Pancreas (tissue), 10 donors: ENCODE data around the gene TCN2. TPM values are rescaled to one million over a fixed set of nuclear protein-coding genes. Genes with fewer than 3 reads are reported as not detected.

Experiments
- ATAC-seq, 4 donors: fragments of 200-7000 bp; cut with Tn5 transposase; one replicate each; pipeline versions ENCODE4 v1.8.0 to v1.9.1; 2020; ENCODE audit warnings: mild to moderate bottlenecking in 4 of 4, moderate library complexity in 4 of 4
- DNase-seq, 6 donors: peaks; one replicate each; pipeline ENCODE4 v3.0.0-alpha.2; 2020
- FAIRE-seq: peaks from 2 replicates; lab custom pipeline; 2012; peaks lifted over from hg19 to GRCh38; lab: Jason Lieb, UNC
- H3K27ac ChIP-seq, 4 donors: fragments of 200-600 bp; sonication (generic); 1 replicate in 3 of 4; 2 replicates in 1 of 4; pipeline versions ENCODE4 v1.5.0 to v1.8.0; 2020
- H3K27me3 ChIP-seq, 4 donors: fragments of 200-600 bp; one replicate each; pipeline ENCODE4 v1.8.0; 2021
- H3K36me3 ChIP-seq, 3 donors: fragments of 200-600 bp; sonication (generic) in 1 of 3; one replicate each; pipeline versions ENCODE4 v1.5.0 to v1.8.0; 2020 to 2021
- H3K4me1 ChIP-seq, 3 donors: fragments of 200-600 bp; one replicate each; pipeline ENCODE4 v1.8.0; 2021
- H3K4me3 ChIP-seq, 4 donors: fragments of 200-600 bp; sonication (generic) in 2 of 4; one replicate each; pipeline versions ENCODE4 v1.5.0 to v1.8.0; 2020 to 2021
- H3K9me3 ChIP-seq, 4 donors: fragments of 200-600 bp; one replicate each; pipeline ENCODE4 v1.8.0; 2021
- WGBS, 2 donors: extraction: QIAGEN DNeasy Blood & Tissue Kit; methylation state at CpG; one replicate each; pipeline ENCODE4 v1.1.7; 2013; 5-methylcytosine and 5-hydroxymethylcytosine counted together
- intact Hi-C, 3 donors: fragments of 100-400 bp; cut with DNase I; formaldehyde crosslinking; loops; one replicate each; pipeline versions ENCODE4 v1.11.1 to v1.14.2; 2022
- polyA plus RNA-seq, 2 donors: library from polyadenylated mRNA; stranded (reverse); fragments of 200-250 nt; gene quantifications; one replicate each; pipeline ENCODE4 v1.2.3, GENCODE V29; 2013
- total RNA-seq, 6 donors: library from RNA; stranded (reverse); fragmentation: NEBNext Ultra II Directional in 4 of 6; extraction: Animal tissue kit (Norgen Biotek cat#: 25700) in 4 of 6; gene quantifications; one replicate each; pipeline versions ENCODE4 v1.2.1 to v1.2.4, GENCODE V29; 2021 to 2023
- TF ChIP-seq, protein P1 (sequence below), 4 donors: fragments of 200-600 bp; sonication (generic) in 3 of 4; IDR thresholded peaks; one replicate each; pipeline versions ENCODE4 v1.5.0 to v1.8.0; 2021; ENCODE audit warnings: antibody characterized with exemption in 4 of 4
- donor health status: healthy with polysubstance abuse.
- donor health status: DM: no; HTN: no; CAD: no; lungs with moderate emphysema.
- donor health status: DM: no; HTN: no; CAD: no.
- donor health status: control.
- donor health status: control.
- donor health status: Bipolar disorder and iron deficiency.
- donor health status: DM: yes; HTN: yes; CAD: no.
- donor health status: DM: no; HTN: no; CAD: no.
- donor health status: DM: no; HTN: no; CAD: no.
- donor health status: DM: yes; HTN: yes; CAD: no.

Gene TCN2
- total and polyA plus RNA-seq, 8 donors, result 3.6 to 10.0 (median 5.9) TPM

DNA sequence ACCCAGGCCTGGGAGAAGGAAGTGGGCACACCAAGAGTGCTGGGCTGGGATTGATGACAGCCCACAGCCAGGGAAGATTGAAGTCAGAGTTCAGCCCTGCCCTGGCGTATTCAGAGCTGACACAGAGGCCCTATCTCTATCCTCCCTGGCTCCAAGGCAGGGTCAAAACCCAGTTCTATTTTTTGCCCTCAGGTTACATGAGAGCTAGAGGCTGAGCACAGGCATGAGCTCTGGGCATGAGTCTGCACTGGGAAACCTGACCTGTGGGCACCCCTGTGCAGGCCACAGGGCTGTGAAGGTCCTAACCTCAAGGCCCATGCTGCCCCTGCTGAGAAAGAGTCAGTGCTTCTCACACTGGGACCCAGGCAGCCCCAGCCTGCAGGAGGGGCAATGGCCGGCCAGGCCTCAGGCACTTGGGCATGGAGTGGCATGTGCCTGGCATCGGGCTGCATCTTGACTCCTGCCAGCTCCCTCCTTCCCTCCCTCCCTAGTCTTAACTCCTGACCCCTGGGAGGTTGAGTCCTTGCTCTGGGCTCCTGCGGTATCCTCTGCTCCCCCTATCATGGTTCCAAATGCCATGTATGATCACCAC is 34.0 kb downstream of the TCN2 start:
- FAIRE-seq, result no peak
- Histone ChIP-seq H3K4me1 (peaks cover 7 to 14% (median 7%) of the 10 kb centered on the region in 3 donors), H3K9me3 (no peaks in the 10 kb centered on the region), H3K36me3 (no peaks in the 10 kb centered on the region), H3K27ac (no peak overlapping the region), H3K4me3 (no peak overlapping the region), H3K27me3 (no peaks in the 10 kb centered on the region)
- DNase-seq, result no peak
- 90 to 95% methylated on average over 4 of the region's 4 CpGs for WGBS, 2 donors
- TF ChIP-seq, protein P1, sequence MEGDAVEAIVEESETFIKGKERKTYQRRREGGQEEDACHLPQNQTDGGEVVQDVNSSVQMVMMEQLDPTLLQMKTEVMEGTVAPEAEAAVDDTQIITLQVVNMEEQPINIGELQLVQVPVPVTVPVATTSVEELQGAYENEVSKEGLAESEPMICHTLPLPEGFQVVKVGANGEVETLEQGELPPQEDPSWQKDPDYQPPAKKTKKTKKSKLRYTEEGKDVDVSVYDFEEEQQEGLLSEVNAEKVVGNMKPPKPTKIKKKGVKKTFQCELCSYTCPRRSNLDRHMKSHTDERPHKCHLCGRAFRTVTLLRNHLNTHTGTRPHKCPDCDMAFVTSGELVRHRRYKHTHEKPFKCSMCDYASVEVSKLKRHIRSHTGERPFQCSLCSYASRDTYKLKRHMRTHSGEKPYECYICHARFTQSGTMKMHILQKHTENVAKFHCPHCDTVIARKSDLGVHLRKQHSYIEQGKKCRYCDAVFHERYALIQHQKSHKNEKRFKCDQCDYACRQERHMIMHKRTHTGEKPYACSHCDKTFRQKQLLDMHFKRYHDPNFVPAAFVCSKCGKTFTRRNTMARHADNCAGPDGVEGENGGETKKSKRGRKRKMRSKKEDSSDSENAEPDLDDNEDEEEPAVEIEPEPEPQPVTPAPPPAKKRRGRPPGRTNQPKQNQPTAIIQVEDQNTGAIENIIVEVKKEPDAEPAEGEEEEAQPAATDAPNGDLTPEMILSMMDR (IDR thresholded peaks at IDR 0.05), result no peak
- no peak for ATAC-seq
- intact Hi-C loops, result no loop called here

- ATAC-seq (no peak), DNase-seq (no peak), FAIRE-seq (no peak)
- H3K27me3 ChIP-seq, result no peaks in the 10 kb centered on the region
- H3K4me3 ChIP-seq, result no peak overlapping the region
- no peaks in the 10 kb centered on the region for H3K36me3 ChIP-seq
- no peaks in the 10 kb centered on the region for H3K9me3 ChIP-seq
- no peaks in the 10 kb centered on the region for H3K4me1 ChIP-seq
- WGBS, 2 donors, result 64 to 73% methylated on average over 16 of the region's 16 CpGs
- no peak overlapping the region for H3K27ac ChIP-seq
- intact Hi-C loops, result no loop called here
- TF ChIP-seq, protein P1 (IDR thresholded peaks at IDR 0.05), result no peak
These were observed 36.3 kb downstream of the TCN2 start for GRCh38 chr22:30643055-30643875.

- H3K9me3 ChIP-seq, result no peaks in the 10 kb centered on the region
- DNase-seq (no peak), FAIRE-seq (no peak), ATAC-seq (no peak)
- 93 to 96% methylated on average over 25 of the region's 25 CpGs for WGBS, 2 donors
- H3K4me1 ChIP-seq, result no peaks in the 10 kb centered on the region
- no peaks in the 10 kb centered on the region for H3K36me3 ChIP-seq
- H3K27me3 ChIP-seq, result no peaks in the 10 kb centered on the region
- no peak overlapping the region for H3K4me3 ChIP-seq
- H3K27ac ChIP-seq, result no peak overlapping the region
- intact Hi-C loops, result no loop called here
- TF ChIP-seq, protein P1 (IDR thresholded peaks at IDR 0.05), result no peak
These were observed 39.7 kb downstream of the TCN2 start for GRCh38 chr22:30646518-30647160.

- no peak for ATAC-seq
- Histone ChIP-seq H3K27me3 (no peaks in the 10 kb centered on the region), H3K4me3 (no peak overlapping the region), H3K27ac (no peak overlapping the region), H3K9me3 (no peaks in the 10 kb centered on the region), H3K4me1 (no peaks in the 10 kb centered on the region), H3K36me3 (no peaks in the 10 kb centered on the region)
- 63 to 73% methylated on average over 3 of the region's 3 CpGs for WGBS, 2 donors
- FAIRE-seq, result no peak
- TF ChIP-seq, protein P1 (IDR thresholded peaks at IDR 0.05), result no peak
- intact Hi-C loops, result no loop called here
- no peak for DNase-seq
These were observed 40.6 kb downstream of the TCN2 start for GRCh38 chr22:30647536-30647935.
